H1 (cell line): Measurements from ENCODE around the gene ARL6IP4. TPM values are rescaled to one million over a fixed set of nuclear protein-coding genes. Genes with fewer than 3 reads are reported as not detected.

Source experiments
- BRCA1 ChIP-seq: IDR thresholded peaks from 2 replicates; pipeline ENCODE4 v1.6.1; 2012; ENCODE audit warnings: low read depth, low read length, improper control_type of control experiment
- FOSL1 ChIP-seq: IDR thresholded peaks from 2 replicates; pipeline ENCODE4 v1.6.1; 2011; ENCODE audit warnings: mild to moderate bottlenecking, low read depth, low read length, moderate library complexity; ENCODE audit not compliant: insufficient read depth
- GABPA ChIP-seq: IDR thresholded peaks from 2 replicates; pipeline ENCODE4 v1.6.1; 2011; ENCODE audit warnings: mild to moderate bottlenecking, low read length, moderate library complexity, borderline replicate concordance; ENCODE audit not compliant: insufficient read depth
- JUN ChIP-seq: IDR thresholded peaks from 2 replicates; pipeline ENCODE4 v1.6.1; 2011; ENCODE audit warnings: low read depth, mild to moderate bottlenecking, improper control_type of control experiment, low read length
- POU5F1 ChIP-seq: IDR thresholded peaks from 2 replicates; pipeline ENCODE4 v1.6.1; 2011; ENCODE audit warnings: low read depth, mild to moderate bottlenecking, low read length, moderate library complexity
- SIN3A ChIP-seq, 2 experiments: IDR thresholded peaks in 1 of 2; conservative IDR thresholded peaks in 1 of 2; 2 replicates each; pipeline ENCODE4 v1.6.1; 2011 to 2012; ENCODE audit warnings: low read length in 2 of 2, improper control_type of control experiment in 1 of 2, low read depth in 1 of 2, mild to moderate bottlenecking in 1 of 2
- SIRT6 ChIP-seq: IDR thresholded peaks from one replicate; pipeline ENCODE4 v1.7.1; 2012; ENCODE audit warnings: low read length, inconsistent platforms
- SIX5 ChIP-seq: IDR thresholded peaks from 2 replicates; pipeline ENCODE4 v1.6.1; 2011; ENCODE audit warnings: mild to moderate bottlenecking, low read depth, low read length
- TAF1 ChIP-seq: IDR thresholded peaks from 2 replicates; pipeline ENCODE4 v1.6.1; 2011; ENCODE audit warnings: mild to moderate bottlenecking, low read depth, low read length
- polyA plus RNA-seq, 7 experiments: library from polyadenylated mRNA; depleted of rRNA in 3 of 7; stranded (reverse) in 5 of 7; unstranded in 2 of 7; fragments of >200 nt in 5 of 7; fragments of 200-250 nt in 2 of 7; gene quantifications; 1 replicate in 5 of 7; 2 replicates in 1 of 7; 4 replicates in 1 of 7; pipeline versions ENCODE4 v1.2.1 to v1.2.3, GENCODE V29; 2011 to 2013; ENCODE audit warnings: missing spikeins in 2 of 7, mixed read lengths in 2 of 7
- total RNA-seq: library from RNA; stranded (reverse); fragmentation: NEBNext Ultra II Directional; extraction: Animal tissue kit (Norgen Biotek cat#: 25700); gene quantifications from 2 replicates; pipeline ENCODE4 v1.2.1, GENCODE V29; 2021
- TF ChIP-seq, protein P1 (sequence below): fragments of 300-600 bp; sonication (generic); IDR thresholded peaks from 2 replicates; pipeline ENCODE4 v1.7.1; 2012; ENCODE audit warnings: low read length, moderate library complexity, mild to moderate bottlenecking, inconsistent platforms; ENCODE audit not compliant: insufficient replicate concordance

Gene ARL6IP4
- total and polyA plus RNA-seq, 2 of the 8 experiments (the other 6 are each of a cell fraction or from before 2014, with no cell fraction given) = 76.4 to 109 TPM

GRCh38 chr12:122986258-122986871 is 5.9 kb downstream of the ARL6IP4 start (continued):
- TF ChIP-seq, protein P1, sequence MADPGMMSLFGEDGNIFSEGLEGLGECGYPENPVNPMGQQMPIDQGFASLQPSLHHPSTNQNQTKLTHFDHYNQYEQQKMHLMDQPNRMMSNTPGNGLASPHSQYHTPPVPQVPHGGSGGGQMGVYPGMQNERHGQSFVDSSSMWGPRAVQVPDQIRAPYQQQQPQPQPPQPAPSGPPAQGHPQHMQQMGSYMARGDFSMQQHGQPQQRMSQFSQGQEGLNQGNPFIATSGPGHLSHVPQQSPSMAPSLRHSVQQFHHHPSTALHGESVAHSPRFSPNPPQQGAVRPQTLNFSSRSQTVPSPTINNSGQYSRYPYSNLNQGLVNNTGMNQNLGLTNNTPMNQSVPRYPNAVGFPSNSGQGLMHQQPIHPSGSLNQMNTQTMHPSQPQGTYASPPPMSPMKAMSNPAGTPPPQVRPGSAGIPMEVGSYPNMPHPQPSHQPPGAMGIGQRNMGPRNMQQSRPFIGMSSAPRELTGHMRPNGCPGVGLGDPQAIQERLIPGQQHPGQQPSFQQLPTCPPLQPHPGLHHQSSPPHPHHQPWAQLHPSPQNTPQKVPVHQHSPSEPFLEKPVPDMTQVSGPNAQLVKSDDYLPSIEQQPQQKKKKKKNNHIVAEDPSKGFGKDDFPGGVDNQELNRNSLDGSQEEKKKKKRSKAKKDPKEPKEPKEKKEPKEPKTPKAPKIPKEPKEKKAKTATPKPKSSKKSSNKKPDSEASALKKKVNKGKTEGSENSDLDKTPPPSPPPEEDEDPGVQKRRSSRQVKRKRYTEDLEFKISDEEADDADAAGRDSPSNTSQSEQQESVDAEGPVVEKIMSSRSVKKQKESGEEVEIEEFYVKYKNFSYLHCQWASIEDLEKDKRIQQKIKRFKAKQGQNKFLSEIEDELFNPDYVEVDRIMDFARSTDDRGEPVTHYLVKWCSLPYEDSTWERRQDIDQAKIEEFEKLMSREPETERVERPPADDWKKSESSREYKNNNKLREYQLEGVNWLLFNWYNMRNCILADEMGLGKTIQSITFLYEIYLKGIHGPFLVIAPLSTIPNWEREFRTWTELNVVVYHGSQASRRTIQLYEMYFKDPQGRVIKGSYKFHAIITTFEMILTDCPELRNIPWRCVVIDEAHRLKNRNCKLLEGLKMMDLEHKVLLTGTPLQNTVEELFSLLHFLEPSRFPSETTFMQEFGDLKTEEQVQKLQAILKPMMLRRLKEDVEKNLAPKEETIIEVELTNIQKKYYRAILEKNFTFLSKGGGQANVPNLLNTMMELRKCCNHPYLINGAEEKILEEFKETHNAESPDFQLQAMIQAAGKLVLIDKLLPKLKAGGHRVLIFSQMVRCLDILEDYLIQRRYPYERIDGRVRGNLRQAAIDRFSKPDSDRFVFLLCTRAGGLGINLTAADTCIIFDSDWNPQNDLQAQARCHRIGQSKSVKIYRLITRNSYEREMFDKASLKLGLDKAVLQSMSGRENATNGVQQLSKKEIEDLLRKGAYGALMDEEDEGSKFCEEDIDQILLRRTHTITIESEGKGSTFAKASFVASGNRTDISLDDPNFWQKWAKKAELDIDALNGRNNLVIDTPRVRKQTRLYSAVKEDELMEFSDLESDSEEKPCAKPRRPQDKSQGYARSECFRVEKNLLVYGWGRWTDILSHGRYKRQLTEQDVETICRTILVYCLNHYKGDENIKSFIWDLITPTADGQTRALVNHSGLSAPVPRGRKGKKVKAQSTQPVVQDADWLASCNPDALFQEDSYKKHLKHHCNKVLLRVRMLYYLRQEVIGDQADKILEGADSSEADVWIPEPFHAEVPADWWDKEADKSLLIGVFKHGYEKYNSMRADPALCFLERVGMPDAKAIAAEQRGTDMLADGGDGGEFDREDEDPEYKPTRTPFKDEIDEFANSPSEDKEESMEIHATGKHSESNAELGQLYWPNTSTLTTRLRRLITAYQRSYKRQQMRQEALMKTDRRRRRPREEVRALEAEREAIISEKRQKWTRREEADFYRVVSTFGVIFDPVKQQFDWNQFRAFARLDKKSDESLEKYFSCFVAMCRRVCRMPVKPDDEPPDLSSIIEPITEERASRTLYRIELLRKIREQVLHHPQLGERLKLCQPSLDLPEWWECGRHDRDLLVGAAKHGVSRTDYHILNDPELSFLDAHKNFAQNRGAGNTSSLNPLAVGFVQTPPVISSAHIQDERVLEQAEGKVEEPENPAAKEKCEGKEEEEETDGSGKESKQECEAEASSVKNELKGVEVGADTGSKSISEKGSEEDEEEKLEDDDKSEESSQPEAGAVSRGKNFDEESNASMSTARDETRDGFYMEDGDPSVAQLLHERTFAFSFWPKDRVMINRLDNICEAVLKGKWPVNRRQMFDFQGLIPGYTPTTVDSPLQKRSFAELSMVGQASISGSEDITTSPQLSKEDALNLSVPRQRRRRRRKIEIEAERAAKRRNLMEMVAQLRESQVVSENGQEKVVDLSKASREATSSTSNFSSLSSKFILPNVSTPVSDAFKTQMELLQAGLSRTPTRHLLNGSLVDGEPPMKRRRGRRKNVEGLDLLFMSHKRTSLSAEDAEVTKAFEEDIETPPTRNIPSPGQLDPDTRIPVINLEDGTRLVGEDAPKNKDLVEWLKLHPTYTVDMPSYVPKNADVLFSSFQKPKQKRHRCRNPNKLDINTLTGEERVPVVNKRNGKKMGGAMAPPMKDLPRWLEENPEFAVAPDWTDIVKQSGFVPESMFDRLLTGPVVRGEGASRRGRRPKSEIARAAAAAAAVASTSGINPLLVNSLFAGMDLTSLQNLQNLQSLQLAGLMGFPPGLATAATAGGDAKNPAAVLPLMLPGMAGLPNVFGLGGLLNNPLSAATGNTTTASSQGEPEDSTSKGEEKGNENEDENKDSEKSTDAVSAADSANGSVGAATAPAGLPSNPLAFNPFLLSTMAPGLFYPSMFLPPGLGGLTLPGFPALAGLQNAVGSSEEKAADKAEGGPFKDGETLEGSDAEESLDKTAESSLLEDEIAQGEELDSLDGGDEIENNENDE = no peak
- TF ChIP-seq FOSL1 (no peak), POU5F1 (no peak), GABPA (no peak), SIRT6 (no peak), TAF1 (no peak), SIX5 (no peak), SIN3A (conservative IDR thresholded peaks at IDR 0.05 in 1 of 2, IDR thresholded peaks at IDR 0.05 in 1 of 2; ENCODE audit: low read depth in 1 of 2, low read length in 2 of 2) (no peak), JUN (no peak), BRCA1 (no peak)
